CD14-positive monocyte (primary cell): ENCODE results near the gene ATP6V0A1. TPM values are rescaled to one million over a fixed set of nuclear protein-coding genes. Genes with fewer than 3 reads are reported as not detected.

Experiments
- DNase-seq, 3 donors: peaks; one replicate each; pipeline ENCODE4 v3.0.0-alpha.2; 2011 to 2022
- H2AFZ ChIP-seq: 2 replicates; pipeline ENCODE4 v1.6.0; 2012; ENCODE audit warnings: mild to moderate bottlenecking, low read depth, low read length, inconsistent platforms; ENCODE audit not compliant: insufficient read depth, poor library complexity, severe bottlenecking
- H3K27ac ChIP-seq, 2 donors: 1 replicate in 1 of 2; 2 replicates in 1 of 2; pipeline ENCODE4 v1.5.1; 2012 to 2013; ENCODE audit warnings: low read length in 2 of 2, control low read depth in 1 of 2, inconsistent platforms in 1 of 2, low read depth in 1 of 2, mild to moderate bottlenecking in 1 of 2
- H3K27me3 ChIP-seq, 2 donors: one replicate each; pipeline versions ENCODE4 v1.6.0 to v1.6.1; 2011 to 2013; ENCODE audit warnings: low read length in 2 of 2; ENCODE audit not compliant: control insufficient read depth in 2 of 2, insufficient read depth in 2 of 2
- H3K36me3 ChIP-seq, 2 donors: replicated peaks in 1 of 2; 1 replicate in 1 of 2; 2 replicates in 1 of 2; pipeline versions ENCODE4 v1.5.1 to v1.6.1; 2012 to 2013; ENCODE audit warnings: low read length in 2 of 2, control low read depth in 1 of 2, inconsistent platforms in 1 of 2, mild to moderate bottlenecking in 1 of 2; ENCODE audit not compliant: insufficient read depth in 2 of 2, control insufficient read depth in 1 of 2
- H3K4me1 ChIP-seq, 2 donors: 1 replicate in 1 of 2; 2 replicates in 1 of 2; pipeline versions ENCODE4 v1.5.1 to v1.6.1; 2012 to 2013; ENCODE audit warnings: low read length in 2 of 2, control low read depth in 1 of 2, inconsistent platforms in 1 of 2, mild to moderate bottlenecking in 1 of 2, moderate library complexity in 1 of 2; ENCODE audit not compliant: insufficient read depth in 2 of 2, control insufficient read depth in 1 of 2
- H3K4me2 ChIP-seq: replicated peaks from 2 replicates; pipeline ENCODE3; 2012; ENCODE audit warnings: low read length, moderate library complexity, mild to moderate bottlenecking; ENCODE audit not compliant: poor library complexity, severe bottlenecking; ENCODE audit errors: extremely low read depth
- H3K4me3 ChIP-seq, 3 experiments: fragments of 200-600 bp in 1 of 3; sonication (generic) in 1 of 3; replicated peaks in 1 of 3; 1 replicate in 2 of 3; 2 replicates in 1 of 3; pipeline ENCODE4 v1.5.1; 2011 to 2013; ENCODE audit warnings: low read length in 3 of 3, mild to moderate bottlenecking in 3 of 3, control low read depth in 2 of 3, low read depth in 2 of 3, inconsistent platforms in 1 of 3, moderate library complexity in 1 of 3
- H3K79me2 ChIP-seq: 2 replicates; pipeline ENCODE4 v1.6.0; 2012; ENCODE audit warnings: mild to moderate bottlenecking, control low read depth, inconsistent platforms, low read length, moderate library complexity; ENCODE audit not compliant: insufficient read depth
- H3K9ac ChIP-seq: 2 replicates; pipeline ENCODE4 v1.6.0; 2017; ENCODE audit warnings: low read length, mild to moderate bottlenecking; ENCODE audit not compliant: insufficient read depth, poor library complexity, severe bottlenecking
- H3K9me3 ChIP-seq, 2 donors: replicated peaks in 1 of 2; 1 replicate in 1 of 2; 2 replicates in 1 of 2; pipeline versions ENCODE4 v1.5.1 to v1.6.1; 2012 to 2013; ENCODE audit warnings: low read length in 2 of 2, control low read depth in 1 of 2; ENCODE audit not compliant: control insufficient read depth in 1 of 2, insufficient read depth in 1 of 2
- H4K20me1 ChIP-seq: 2 replicates; pipeline ENCODE4 v1.6.0; 2012; ENCODE audit warnings: mild to moderate bottlenecking, low read length, control low read depth, moderate library complexity; ENCODE audit not compliant: insufficient read depth
- H3K27ac Mint-ChIP-seq, 7 donors: one replicate each; pipeline ENCODE4 v1.8.0; 2020; ENCODE audit warnings: mild to moderate bottlenecking in 7 of 7, mixed read lengths in 7 of 7, moderate library complexity in 6 of 7, inconsistent platforms in 2 of 7
- H3K27me3 Mint-ChIP-seq, 3 donors: one replicate each; pipeline ENCODE4 v1.8.0; 2021 to 2022; ENCODE audit warnings: low read depth in 3 of 3, mild to moderate bottlenecking in 3 of 3, mixed read lengths in 3 of 3, moderate library complexity in 3 of 3, inconsistent platforms in 1 of 3
- H3K36me3 Mint-ChIP-seq, 2 donors: one replicate each; pipeline ENCODE4 v1.8.0; 2020; ENCODE audit warnings: mixed read lengths in 2 of 2, inconsistent platforms in 1 of 2, mild to moderate bottlenecking in 1 of 2
- H3K4me1 Mint-ChIP-seq: one replicate; pipeline ENCODE4 v1.8.0; 2020; ENCODE audit warnings: mild to moderate bottlenecking, mixed read lengths
- H3K4me3 Mint-ChIP-seq, 2 donors: one replicate each; pipeline ENCODE4 v1.8.0; 2020; ENCODE audit warnings: mild to moderate bottlenecking in 2 of 2, mixed read lengths in 2 of 2, moderate library complexity in 1 of 2
- H3K9me3 Mint-ChIP-seq, 7 donors: one replicate each; pipeline ENCODE4 v1.8.0; 2020 to 2022; ENCODE audit warnings: mixed read lengths in 7 of 7, mild to moderate bottlenecking in 6 of 7, moderate library complexity in 6 of 7, inconsistent platforms in 2 of 7
- CTCF ChIP-seq: fragments of 200-600 bp; IDR thresholded peaks from one replicate; pipeline ENCODE4 v1.8.0; 2022; ENCODE audit warnings: antibody characterized with exemption, mild to moderate bottlenecking
- WGBS: methylation state at CpG from one replicate; pipeline ENCODE4 v1.1.5; 2013; ENCODE audit warnings: missing lambda C conversion rate; ENCODE audit not compliant: insufficient coverage; 5-methylcytosine and 5-hydroxymethylcytosine counted together
- intact Hi-C, 2 donors: fragments of 100-400 bp; cut with micrococcal nuclease; formaldehyde crosslinking; loops; one replicate each; pipeline versions ENCODE4 v1.15.0 to v1.15.1; 2023
- polyA plus RNA-seq, 3 donors: library from polyadenylated mRNA; depleted of rRNA in 1 of 3; unstranded in 2 of 3; stranded (reverse) in 1 of 3; fragments of 300-500 nt in 2 of 3; fragments of >200 nt in 1 of 3; fragmentation: Illumina TruSeq in 2 of 3; gene quantifications; 1 replicate in 2 of 3; 2 replicates in 1 of 3; pipeline ENCODE4 v1.2.3, GENCODE V29; 2012 to 2021

The ATP6V0A1 gene
- polyA plus RNA-seq, 3 donors, result 36.1 to 126 (median 55.1) TPM

- Histone ChIP-seq H3K79me2 (no peaks in the 10 kb centered on the region), H4K20me1 (peaks cover 22% of the 10 kb centered on the region), H3K9me3 (no peaks in the 10 kb centered on the region), H3K4me3 (no peak overlapping the region), H3K27me3 (no peaks in the 10 kb centered on the region), H3K4me1 (peaks cover 15 to 16% of the 10 kb centered on the region in 2 donors), H3K4me2 (no peak overlapping the region), H3K27ac (no peak overlapping the region), H3K36me3 (peaks cover 24 to 31% of the 10 kb centered on the region in 2 donors), H2AFZ (no peak overlapping the region), H3K9ac (no peak overlapping the region)
- no peak overlapping the region for H3K27ac Mint-ChIP-seq
- no peak for TF ChIP-seq CTCF
- WGBS, result no CpG with 5 or more reads among the region's 2 CpGs
- H3K9me3 Mint-ChIP-seq, result peaks cover 0 to 2% (median 0%) of the 10 kb centered on the region in 7 donors
- intact Hi-C loops, result no loop called here
- H3K4me1 Mint-ChIP-seq, result peaks cover 24% of the 10 kb centered on the region
- DNase-seq, result no peak
- H3K27me3 Mint-ChIP-seq, result peaks cover 3 to 7% (median 5%) of the 10 kb centered on the region in 3 donors
- H3K4me3 Mint-ChIP-seq, result no peak overlapping the region
- peaks cover 31 to 37% of the 10 kb centered on the region in 2 donors for H3K36me3 Mint-ChIP-seq
These were observed 66.5 kb downstream of the ATP6V0A1 start for GRCh38 chr17:42525221-42525620.

- no peak for DNase-seq
These were observed 67.4 kb downstream of the ATP6V0A1 start for GRCh38 chr17:42526031-42526444.

More at GRCh38 chr17:42526031-42526444, 67.4 kb downstream of the ATP6V0A1 start:
- no peak overlapping the region for H3K4me3 Mint-ChIP-seq
- TF ChIP-seq CTCF, result no peak
- Histone ChIP-seq H4K20me1 (peaks cover 14% of the 10 kb centered on the region), H3K4me2 (no peak overlapping the region), H3K9ac (no peak overlapping the region), H3K9me3 (no peaks in the 10 kb centered on the region), H3K4me3 (no peak overlapping the region), H2AFZ (no peak overlapping the region), H3K27me3 (no peaks in the 10 kb centered on the region), H3K4me1 (peaks cover 15 to 19% of the 10 kb centered on the region in 2 donors), H3K36me3 (peaks cover 21 to 24% of the 10 kb centered on the region in 2 donors), H3K27ac (no peak overlapping the region), H3K79me2 (no peaks in the 10 kb centered on the region)
- H3K27me3 Mint-ChIP-seq, result peaks cover 1 to 9% (median 4%) of the 10 kb centered on the region in 3 donors
- peak overlapping the region in 1 of 7 donors; percentile 43 for H3K27ac Mint-ChIP-seq
- peaks cover 23% of the 10 kb centered on the region for H3K4me1 Mint-ChIP-seq
- peaks cover 0 to 2% (median 0%) of the 10 kb centered on the region in 7 donors for H3K9me3 Mint-ChIP-seq
- intact Hi-C loops, result no loop called here
- WGBS, result 92% methylated on average over 2 of the region's 6 CpGs
- peaks cover 24 to 29% of the 10 kb centered on the region in 2 donors for H3K36me3 Mint-ChIP-seq
